Renal pelvis (tissue), 12 donors: Measurements from ENCODE around the gene ZSCAN16. TPM values are rescaled to one million over a fixed set of nuclear protein-coding genes. Genes with fewer than 3 reads are reported as not detected.
"Not testable (repeated sequence)": the region's sequence is repeated elsewhere in the genome, so short reads cannot be mapped to it uniquely, and the experiment has no call there.

Source experiments
- DNase-seq: peaks from one replicate; pipeline ENCODE4 v3.0.0-alpha.2; 2013
- long read RNA-seq, 16 experiments: transcript quantifications; one replicate each; lab custom pipeline, GENCODE V29; 2026
- polyA plus RNA-seq, 3 donors: library from polyadenylated mRNA; unstranded; fragments of 120-200 nt; gene quantifications; one replicate each; pipeline ENCODE4 v1.2.1, GENCODE V29; 2013; ENCODE audit not compliant: insufficient read length in 3 of 3

ZSCAN16 gene
- polyA plus RNA-seq: 10 to 100 TPM; 11.1 to 12.0 (median 11.3) TPM
- long read RNA-seq, donor 1, partial matches to known transcripts: 125 of 138 reads
- long read RNA-seq, donor 1, other reads (novel, unspliced or antisense): 11 of 138 reads
- long read RNA-seq, donor 2, partial matches to known transcripts: 10 of 91 reads
- long read RNA-seq, donor 2, other reads (novel, unspliced or antisense): 80 of 91 reads
- long read RNA-seq, donor 3, transcript ZSCAN16-201 (4 exons, 1,328 nt): major isoform, 5 of 86 reads
- long read RNA-seq, donor 3, partial matches to known transcripts: 74 of 86 reads
- long read RNA-seq, donor 3, other reads (novel, unspliced or antisense): 7 of 86 reads
- long read RNA-seq, donor 4, partial matches to known transcripts: 0 of 3 reads
- long read RNA-seq, donor 4, other reads (novel, unspliced or antisense): 0 of 3 reads
- long read RNA-seq, donor 5, partial matches to known transcripts: 85 of 86 reads
- long read RNA-seq, donor 5, other reads (novel, unspliced or antisense): 0 of 86 reads
- long read RNA-seq, donor 6, partial matches to known transcripts: 99 of 107 reads
- long read RNA-seq, donor 6, other reads (novel, unspliced or antisense): 6 of 107 reads
- long read RNA-seq, donor 7, transcript ZSCAN16-201 (4 exons, 1,328 nt): major isoform, 6 of 6 reads
- long read RNA-seq, donor 7, partial matches to known transcripts: 0 of 6 reads
- long read RNA-seq, donor 7, other reads (novel, unspliced or antisense): 0 of 6 reads
- long read RNA-seq, donor 8, partial matches to known transcripts: 22 of 23 reads
- long read RNA-seq, donor 8, other reads (novel, unspliced or antisense): 0 of 23 reads
- long read RNA-seq, donor 9, partial matches to known transcripts: 0 of 1 reads
- long read RNA-seq, donor 9, other reads (novel, unspliced or antisense): 0 of 1 reads
- long read RNA-seq, donor 10, partial matches to known transcripts: 0 of 78 reads
- long read RNA-seq, donor 10, other reads (novel, unspliced or antisense): 75 of 78 reads
- long read RNA-seq, donor 11, partial matches to known transcripts: 0 of 2 reads
- long read RNA-seq, donor 11, other reads (novel, unspliced or antisense): 0 of 2 reads
- long read RNA-seq, donor 12: 0 reads
- long read RNA-seq, donor 13, partial matches to known transcripts: 0 of 86 reads
- long read RNA-seq, donor 13, other reads (novel, unspliced or antisense): 84 of 86 reads
- long read RNA-seq, donor 14, partial matches to known transcripts: 152 of 162 reads
- long read RNA-seq, donor 14, other reads (novel, unspliced or antisense): 8 of 162 reads
- long read RNA-seq, donor 15, transcript ZSCAN16-201 (4 exons, 1,328 nt): major isoform, 5 of 5 reads
- long read RNA-seq, donor 15, partial matches to known transcripts: 0 of 5 reads
- long read RNA-seq, donor 15, other reads (novel, unspliced or antisense): 0 of 5 reads
- long read RNA-seq, donor 16, partial matches to known transcripts: 20 of 131 reads
- long read RNA-seq, donor 16, other reads (novel, unspliced or antisense): 108 of 131 reads

- DNase-seq: peak; percentile 82
These were observed at the start of gene ZSCAN16 for GRCh38 chr6:28124350-28124970. ZSCAN16 (plus strand) TSS chr6:28124609; CDS start chr6:28125444, 835 bp downstream.

- DNase-seq: no peak
These were observed 46.4 kb upstream of the ZSCAN16 start for GRCh38 chr6:28078050-28078449.

- DNase-seq: no peak
These were observed 45.6 kb upstream of the ZSCAN16 start for GRCh38 chr6:28078836-28079235.

GRCh38 chr6:28080381-28080630 lies 44.1 kb upstream of the ZSCAN16 start, which contains the start of gene ZNF165:
ZNF165 (plus strand) TSS chr6:28080568; CDS start chr6:28085481, 4,913 bp downstream.
- not testable (repeated sequence) for DNase-seq

GRCh38 chr6:28080631-28081485 lies 43.6 kb upstream of the ZSCAN16 start:
- peak; percentile 97 for DNase-seq

- no peak for DNase-seq
These were observed 43.0 kb upstream of the ZSCAN16 start for GRCh38 chr6:28081486-28081751.

GRCh38 chr6:28082939-28083338 lies 41.5 kb upstream of the ZSCAN16 start:
- no peak for DNase-seq

- DNase-seq: no peak
These were observed 35.4 kb upstream of the ZSCAN16 start for GRCh38 chr6:28089054-28089453.

GRCh38 chr6:28090917-28091586 lies 33.4 kb upstream of the ZSCAN16 start:
- DNase-seq: no peak

GRCh38 chr6:28102222-28102621 lies 22.2 kb upstream of the ZSCAN16 start:
- DNase-seq: not testable (repeated sequence)

GRCh38 chr6:28102699-28103098 lies 21.7 kb upstream of the ZSCAN16 start:
- DNase-seq: not testable (repeated sequence)

- peak; percentile 84 for DNase-seq
These were observed 19.8 kb upstream of the ZSCAN16 start for GRCh38 chr6:28104392-28105244.

GRCh38 chr6:28105245-28105639 lies 19.2 kb upstream of the ZSCAN16 start:
- peak; percentile 11 for DNase-seq

- no peak for DNase-seq
These were observed 16.9 kb upstream of the ZSCAN16 start for GRCh38 chr6:28107506-28107905.

GRCh38 chr6:28111964-28112363 lies 12.4 kb upstream of the ZSCAN16 start:
- DNase-seq: no peak

- DNase-seq: no peak
These were observed 8.6 kb upstream of the ZSCAN16 start for GRCh38 chr6:28115799-28116198.

GRCh38 chr6:28117386-28118050 lies 6.9 kb upstream of the ZSCAN16 start:
- no peak for DNase-seq

- DNase-seq: no peak
These were observed 6.2 kb upstream of the ZSCAN16 start for GRCh38 chr6:28118217-28118616.
